22Rv1 (cell line): ENCODE results near the gene RDH12.

ENCODE experiments used
- H3K27ac ChIP-seq: fragments of 450-650 bp; 2 replicates; pipeline ENCODE4 v1.5.1; 2017
- ZFX ChIP-seq: fragments of 450-650 bp; IDR thresholded peaks from 2 replicates; pipeline ENCODE4 v1.6.1; 2017; ENCODE audit warnings: antibody characterized with exemption, borderline replicate concordance
- TF ChIP-seq, protein P1 (sequence below): fragments of 450-650 bp; IDR thresholded peaks from 2 replicates; pipeline ENCODE4 v1.5.1; 2017; ENCODE audit warnings: mild to moderate bottlenecking

RDH12 gene

DNA sequence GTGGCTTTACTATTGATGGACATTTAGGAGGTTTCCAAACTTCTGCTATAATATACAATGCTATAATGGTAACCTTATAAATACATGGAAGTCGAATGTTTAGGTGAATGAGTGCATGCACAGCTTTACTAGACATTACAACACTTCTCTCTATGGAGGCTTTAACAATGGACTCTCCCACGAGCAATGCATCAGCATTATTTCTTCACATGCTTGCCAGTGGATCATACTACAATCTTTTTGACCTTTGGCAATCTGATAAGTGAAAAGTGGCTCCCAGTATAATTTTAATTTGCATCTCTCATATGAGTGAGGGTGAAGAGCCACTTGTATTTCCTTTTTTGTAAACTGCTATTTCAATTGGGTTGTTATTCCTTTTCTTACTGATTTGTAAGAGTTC, 18.2 kb downstream of the RDH12 start:
- H3K27ac ChIP-seq = no peak overlapping the region
- TF ChIP-seq, protein P1, sequence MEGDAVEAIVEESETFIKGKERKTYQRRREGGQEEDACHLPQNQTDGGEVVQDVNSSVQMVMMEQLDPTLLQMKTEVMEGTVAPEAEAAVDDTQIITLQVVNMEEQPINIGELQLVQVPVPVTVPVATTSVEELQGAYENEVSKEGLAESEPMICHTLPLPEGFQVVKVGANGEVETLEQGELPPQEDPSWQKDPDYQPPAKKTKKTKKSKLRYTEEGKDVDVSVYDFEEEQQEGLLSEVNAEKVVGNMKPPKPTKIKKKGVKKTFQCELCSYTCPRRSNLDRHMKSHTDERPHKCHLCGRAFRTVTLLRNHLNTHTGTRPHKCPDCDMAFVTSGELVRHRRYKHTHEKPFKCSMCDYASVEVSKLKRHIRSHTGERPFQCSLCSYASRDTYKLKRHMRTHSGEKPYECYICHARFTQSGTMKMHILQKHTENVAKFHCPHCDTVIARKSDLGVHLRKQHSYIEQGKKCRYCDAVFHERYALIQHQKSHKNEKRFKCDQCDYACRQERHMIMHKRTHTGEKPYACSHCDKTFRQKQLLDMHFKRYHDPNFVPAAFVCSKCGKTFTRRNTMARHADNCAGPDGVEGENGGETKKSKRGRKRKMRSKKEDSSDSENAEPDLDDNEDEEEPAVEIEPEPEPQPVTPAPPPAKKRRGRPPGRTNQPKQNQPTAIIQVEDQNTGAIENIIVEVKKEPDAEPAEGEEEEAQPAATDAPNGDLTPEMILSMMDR = no peak
- TF ChIP-seq ZFX = no peak

GRCh38 chr14:67721875-67722274, 20.2 kb downstream of the RDH12 start:
- TF ChIP-seq, protein P1 = no peak
- TF ChIP-seq ZFX = no peak
- no peak overlapping the region for H3K27ac ChIP-seq

DNA sequence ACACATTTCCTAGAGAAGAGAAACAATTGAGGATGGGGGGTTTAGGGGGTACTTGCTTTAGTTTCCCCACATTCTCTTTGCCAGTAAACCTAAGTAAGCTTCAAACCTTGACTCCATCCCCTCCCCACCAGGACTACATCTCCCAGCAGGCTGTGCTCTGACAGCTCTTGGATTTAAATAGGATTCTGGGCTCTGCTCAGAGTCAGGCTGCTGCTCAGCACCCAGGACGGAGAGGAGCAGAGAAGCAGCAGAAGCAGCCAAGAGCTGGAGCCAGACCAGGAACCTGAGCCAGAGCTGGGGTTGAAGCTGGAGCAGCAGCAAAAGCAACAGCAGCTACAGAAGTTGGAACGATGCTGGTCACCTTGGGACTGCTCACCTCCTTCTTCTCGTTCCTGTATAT, 20.6 kb downstream of the RDH12 start:
- no peak overlapping the region for H3K27ac ChIP-seq
- TF ChIP-seq, protein P1 = no peak

- no peak overlapping the region for H3K27ac ChIP-seq
- TF ChIP-seq, protein P1 = no peak
- TF ChIP-seq ZFX = no peak
These were observed 23.5 kb downstream of the RDH12 start for GRCh38 chr14:67725171-67725570.

GRCh38 chr14:67727361-67727760, 25.7 kb downstream of the RDH12 start:
- no peak overlapping the region for H3K27ac ChIP-seq
- TF ChIP-seq, protein P1 = no peak
- no peak for TF ChIP-seq ZFX

DNA sequence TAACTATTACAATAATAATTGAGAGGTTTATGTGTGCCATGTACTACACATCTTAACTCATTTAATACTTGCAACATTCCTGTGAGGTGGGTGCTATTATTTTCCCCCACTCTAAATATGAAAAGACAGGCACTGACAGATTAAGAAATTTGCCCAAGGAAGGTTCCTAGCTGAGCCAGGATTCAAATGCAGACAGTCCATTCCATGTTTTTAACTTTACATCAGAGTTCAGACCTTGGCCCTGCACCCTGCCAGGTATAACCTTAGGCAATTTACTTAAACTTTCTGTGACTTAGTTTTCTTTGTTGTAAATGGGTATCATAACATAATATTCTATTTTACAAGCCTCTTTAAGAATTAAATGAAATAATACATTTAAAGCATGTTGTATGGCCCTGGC, 26.6 kb downstream of the RDH12 start:
- TF ChIP-seq, protein P1 = no peak
- TF ChIP-seq ZFX = no peak
- no peak overlapping the region for H3K27ac ChIP-seq

GRCh38 chr14:67729072-67729885, 27.6 kb downstream of the RDH12 start:
- TF ChIP-seq, protein P1 = no peak
- TF ChIP-seq ZFX = no peak
- no peak overlapping the region; the same call in 1 of the 2 replicates for H3K27ac ChIP-seq
